Measurements from ENCODE around the gene COL4A4.

- TF ChIP-seq CTCF (IDR thresholded peaks at IDR 0.05 in 8 of 11, conservative IDR thresholded peaks at IDR 0.05 in 3 of 11) (no peak), POLR2A (IDR thresholded peaks at IDR 0.05) (no peak)
These were observed 156.9 kb downstream of the COL4A4 start for GRCh38 chr2:227007148-227007547.

Data from spleen (tissue), 7 donors.